A549 treated with Mapracorat at 1 μM for 4 hours (cell line): ENCODE measurements around the gene WLS. TPM values are rescaled to one million over a fixed set of nuclear protein-coding genes. Genes with fewer than 3 reads are reported as not detected.

Experiments used
- total RNA-seq: library from RNA; stranded (reverse); fragments of 200-300 nt; extraction: Qiagen RNA extraction; gene quantifications from 5 replicates; pipeline ENCODE4 v1.2.3, GENCODE V29; 2022

The WLS gene
- 15.3 to 18.8 TPM (median 16.7 TPM) in 5 replicates for total RNA-seq

DNA sequence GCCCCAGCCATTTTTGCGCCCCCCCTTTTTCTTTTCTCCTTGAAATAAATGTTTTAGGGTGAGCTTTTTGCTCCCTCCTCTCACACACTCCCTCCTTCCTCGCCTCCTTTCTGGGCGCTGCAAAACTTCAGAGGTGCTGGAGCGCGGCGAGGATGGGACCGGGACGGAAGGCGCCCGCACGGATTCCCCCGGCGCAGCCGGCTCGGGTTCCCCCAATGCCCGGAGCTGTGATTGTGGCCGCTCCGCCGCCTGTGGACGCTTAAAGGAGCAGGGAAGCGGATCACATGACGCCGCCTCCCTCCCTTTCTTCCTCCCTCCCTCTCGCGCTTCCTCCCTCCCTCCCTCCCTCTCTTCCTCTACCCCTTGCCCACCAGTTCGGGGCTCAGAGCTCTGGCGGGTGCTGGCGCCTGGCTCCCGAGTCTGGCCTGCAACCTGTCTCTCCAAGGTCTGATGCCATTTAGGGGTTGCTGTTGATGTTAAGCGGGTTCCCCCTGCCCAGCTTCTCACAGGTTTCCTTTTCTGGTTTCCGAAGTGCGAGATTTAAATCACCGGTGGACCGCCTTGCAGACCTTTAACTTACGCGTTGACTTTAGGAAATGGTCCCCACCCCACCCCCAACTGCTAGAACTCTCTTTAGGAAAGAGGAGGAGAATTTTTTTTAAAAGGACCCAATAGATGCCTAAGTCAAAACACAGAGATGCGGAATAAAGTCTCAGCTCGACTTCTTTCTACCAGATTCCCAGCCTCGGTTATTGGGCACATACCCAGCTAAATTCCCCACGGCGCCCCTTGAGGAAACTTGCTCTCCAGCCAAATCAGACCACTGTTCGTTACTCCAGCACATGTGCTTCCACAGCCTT lies at the start of gene WLS:
TSS of gene WLS (minus strand) at position 235 of the 860 bp plus-strand sequence. CDS start at position 11, 224 bp downstream.

Other genes starting within 250 kb of the WLS start
- gene DIRAS3, start 181.9 kb downstream of the WLS start, total RNA-seq: 0.92 to 1.5 TPM (median 1.3 TPM) in 5 replicates
- gene RPE65, start 217.4 kb upstream of the WLS start, total RNA-seq: not detected in 5 replicates